ENCODE results near the gene RPL5. TPM values are rescaled to one million over a fixed set of nuclear protein-coding genes. Genes with fewer than 3 reads are reported as not detected.

RPL5 gene
- total and polyA plus RNA-seq, 9 of the 15 experiments (the other 6 are each of a cell fraction or from before 2014, with no cell fraction given), result 1,467 to 4,252 (median 2,454) TPM

DNA sequence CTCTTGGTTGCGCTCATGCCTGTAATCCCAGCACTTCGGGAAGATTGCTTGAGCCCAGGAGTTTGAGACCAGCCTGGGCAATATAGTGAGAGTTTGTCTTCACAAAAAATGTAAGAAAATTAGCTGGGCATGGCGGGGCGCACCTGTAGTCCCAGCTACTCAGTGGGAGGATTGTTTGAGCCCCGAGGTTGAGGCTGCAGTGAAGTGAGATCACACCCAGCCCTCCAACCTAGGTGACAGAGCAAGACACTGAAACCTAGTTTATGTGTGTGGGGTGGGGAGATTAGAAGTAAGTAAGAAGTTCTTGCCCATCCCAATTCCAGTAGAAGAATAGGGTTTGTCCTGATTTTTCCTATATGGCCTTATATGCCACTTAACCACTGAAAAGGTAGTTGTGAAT is 2.0 kb downstream of the RPL5 start:
- Histone ChIP-seq H3K79me2 (ENCODE audit: control insufficient read depth, insufficient read depth, low read length) (peaks cover 71% of the 10 kb centered on the region), H3K4me3 (peak overlapping the region; percentile 91), H3K36me3 (ENCODE audit: control insufficient read depth, insufficient read depth, low read length) (peaks cover 67% of the 10 kb centered on the region), H3K4me1 (replicated peaks in 1 of 2; ENCODE audit: control insufficient read depth in 2 of 2, insufficient read depth in 2 of 2, low read length in 2 of 2) (peaks cover 6 to 18% of the 10 kb centered on the region in 2 experiments; a peak in 3 of 5 replicates), H3K27ac (ENCODE audit: extremely low read depth, low read depth, low read length) (peak overlapping the region; percentile 89), H3K9ac (ENCODE audit: insufficient read depth in 1 of 2, low read depth in 2 of 2, low read length in 2 of 2) (peak overlapping the region; percentile 81 to 96), H2AFZ (ENCODE audit: low read depth, low read length) (no peak overlapping the region), H3K9me3 (replicated peaks; ENCODE audit: control insufficient read depth, insufficient read depth, low read depth, low read length) (no peaks in the 10 kb centered on the region), H4K20me1 (replicated peaks; ENCODE audit: control insufficient read depth, insufficient read depth, low read length) (peaks cover 53% of the 10 kb centered on the region), H3K27me3 (ENCODE audit: control insufficient read depth in 2 of 2, insufficient read depth in 2 of 2, low read length in 2 of 2) (no peaks in the 10 kb centered on the region), H3K9me1 (ENCODE audit: control insufficient read depth, insufficient read depth, low read length) (peaks cover 5% of the 10 kb centered on the region), H3K4me2 (ENCODE audit: insufficient read depth, low read length) (peak overlapping the region; percentile 99)
- in situ Hi-C loops (cut with MboI) (no loop called here), intact Hi-C loops (cut with micrococcal nuclease) (loop anchor here (5.0 to 10.0 kb wide), 3 partner anchors 47 to 519 kb away; partner anchors contain the start of gene EVI5)
- TF ChIP-seq PKNOX1 (IDR thresholded peaks at IDR 0.05), result no peak
- TF ChIP-seq C11orf30 (IDR thresholded peaks at IDR 0.05; ENCODE audit: low read depth), result no peak
- TF ChIP-seq HES1 (IDR thresholded peaks at IDR 0.05; ENCODE audit: low read depth), result no peak
- no peak for TF ChIP-seq GTF2E2 (tag; IDR thresholded peaks at IDR 0.05)
- TF ChIP-seq, protein P1, sequence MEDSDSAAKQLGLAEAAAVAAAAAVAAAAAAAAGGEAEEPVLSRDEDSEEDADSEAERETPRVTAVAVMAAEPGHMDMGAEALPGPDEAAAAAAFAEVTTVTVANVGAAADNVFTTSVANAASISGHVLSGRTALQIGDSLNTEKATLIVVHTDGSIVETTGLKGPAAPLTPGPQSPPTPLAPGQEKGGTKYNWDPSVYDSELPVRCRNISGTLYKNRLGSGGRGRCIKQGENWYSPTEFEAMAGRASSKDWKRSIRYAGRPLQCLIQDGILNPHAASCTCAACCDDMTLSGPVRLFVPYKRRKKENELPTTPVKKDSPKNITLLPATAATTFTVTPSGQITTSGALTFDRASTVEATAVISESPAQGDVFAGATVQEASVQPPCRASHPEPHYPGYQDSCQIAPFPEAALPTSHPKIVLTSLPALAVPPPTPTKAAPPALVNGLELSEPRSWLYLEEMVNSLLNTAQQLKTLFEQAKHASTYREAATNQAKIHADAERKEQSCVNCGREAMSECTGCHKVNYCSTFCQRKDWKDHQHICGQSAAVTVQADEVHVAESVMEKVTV (CRISPR knock-in tag; IDR thresholded peaks at IDR 0.05), result no peak
- no peak for TF ChIP-seq CHD1 (IDR thresholded peaks at IDR 0.05; ENCODE audit: low read length)
- TF ChIP-seq HMG20A (CRISPR knock-in tag; conservative IDR thresholded peaks at IDR 0.05), result no peak
- TF ChIP-seq, protein P2, sequence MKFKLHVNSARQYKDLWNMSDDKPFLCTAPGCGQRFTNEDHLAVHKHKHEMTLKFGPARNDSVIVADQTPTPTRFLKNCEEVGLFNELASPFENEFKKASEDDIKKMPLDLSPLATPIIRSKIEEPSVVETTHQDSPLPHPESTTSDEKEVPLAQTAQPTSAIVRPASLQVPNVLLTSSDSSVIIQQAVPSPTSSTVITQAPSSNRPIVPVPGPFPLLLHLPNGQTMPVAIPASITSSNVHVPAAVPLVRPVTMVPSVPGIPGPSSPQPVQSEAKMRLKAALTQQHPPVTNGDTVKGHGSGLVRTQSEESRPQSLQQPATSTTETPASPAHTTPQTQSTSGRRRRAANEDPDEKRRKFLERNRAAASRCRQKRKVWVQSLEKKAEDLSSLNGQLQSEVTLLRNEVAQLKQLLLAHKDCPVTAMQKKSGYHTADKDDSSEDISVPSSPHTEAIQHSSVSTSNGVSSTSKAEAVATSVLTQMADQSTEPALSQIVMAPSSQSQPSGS (CRISPR knock-in tag; IDR thresholded peaks at IDR 0.05), result no peak
- no peak for TF ChIP-seq RBM25 (IDR thresholded peaks at IDR 0.05; ENCODE audit: low read depth, low read length, severe bottlenecking)
- no peak for TF ChIP-seq ZC3H4 (CRISPR knock-in tag; IDR thresholded peaks at IDR 0.05; ENCODE audit: borderline replicate concordance)
- no peak for TF ChIP-seq ZNF584 (CRISPR knock-in tag; IDR thresholded peaks at IDR 0.05; ENCODE audit: low read depth)
- 0 out of 3 replicates have a peak, but pooled peaks have one; percentile 5 for ATAC-seq
- peak in 1 of 4 experiments; percentile 43 for DNase-seq (ENCODE audit: extremely low read depth in 1 of 4, low spot score in 3 of 4)
- BruUV-seq (replicated peaks), result no TSS peak
- FAIRE-seq, result no peak
- WGBS (ENCODE audit: insufficient coverage, low coverage, missing lambda C conversion rate), result 47% methylated on average over 5 of the region's 5 CpGs
- POLR2A ChIA-PET, result interaction anchor here (0.7 to 2.2 kb wide), 4 partner anchors 9 to 231 kb away, joined by 3 to 12 read pairs (median 4); no protein-coding TSS in a partner anchor
- CTCF ChIA-PET (ENCODE audit: low intra/inter-chr PET ratio), result interaction anchor here (0.8 kb wide), 1 partner anchor 15 kb away, joined by 3 read pairs; no protein-coding TSS in a partner anchor

Data from K562 (cell line).